Colonic mucosa (tissue), 4 donors: ENCODE data around the gene SLC39A3. TPM values are rescaled to one million over a fixed set of nuclear protein-coding genes. Genes with fewer than 3 reads are reported as not detected.

Source experiments
- DNase-seq: peaks from one replicate; pipeline ENCODE4 v3.0.0-alpha.2; 2020
- H3K27ac ChIP-seq: fragments of 200-600 bp; one replicate; pipeline ENCODE4 v1.8.0; 2021
- H3K27me3 ChIP-seq: fragments of 200-600 bp; one replicate; pipeline ENCODE4 v1.8.0; 2021
- H3K36me3 ChIP-seq: fragments of 200-600 bp; one replicate; pipeline ENCODE4 v1.8.0; 2021
- H3K4me1 ChIP-seq: fragments of 200-600 bp; one replicate; pipeline ENCODE4 v1.8.0; 2021; ENCODE audit warnings: mild to moderate bottlenecking
- H3K4me3 ChIP-seq: fragments of 200-600 bp; one replicate; pipeline ENCODE4 v1.8.0; 2021
- H3K9ac ChIP-seq, 2 donors: one replicate each; pipeline ENCODE4 v1.7.0; 2013; ENCODE audit warnings: control low read depth in 2 of 2, low read depth in 2 of 2, low read length in 2 of 2
- H3K9me3 ChIP-seq: fragments of 200-600 bp; one replicate; pipeline ENCODE4 v1.8.0; 2021
- intact Hi-C: fragments of 100-400 bp; cut with DNase I; formaldehyde crosslinking; loops from one replicate; pipeline ENCODE4 v1.14.1; 2022
- total RNA-seq, 2 donors: library from RNA; stranded (reverse); fragmentation: NEBNext Ultra II Directional in 1 of 2; extraction: Animal tissue kit (Norgen Biotek cat#: 25700) in 1 of 2; gene quantifications; one replicate each; pipeline ENCODE4 v1.2.1, GENCODE V29; 2021
- TF ChIP-seq, protein P1 (sequence below): fragments of 200-600 bp; IDR thresholded peaks from one replicate; pipeline ENCODE4 v1.8.0; 2022; ENCODE audit warnings: antibody characterized with exemption, mild to moderate bottlenecking
- donor health status: healthy.
- donor health status: DM: no; HTN: no; CAD: no.
- donor health status: DM: no; HTN: no; CAD: no.

The SLC39A3 gene
- total RNA-seq, 2 donors from 2014 or later = 14.8 to 34.3 TPM

DNA sequence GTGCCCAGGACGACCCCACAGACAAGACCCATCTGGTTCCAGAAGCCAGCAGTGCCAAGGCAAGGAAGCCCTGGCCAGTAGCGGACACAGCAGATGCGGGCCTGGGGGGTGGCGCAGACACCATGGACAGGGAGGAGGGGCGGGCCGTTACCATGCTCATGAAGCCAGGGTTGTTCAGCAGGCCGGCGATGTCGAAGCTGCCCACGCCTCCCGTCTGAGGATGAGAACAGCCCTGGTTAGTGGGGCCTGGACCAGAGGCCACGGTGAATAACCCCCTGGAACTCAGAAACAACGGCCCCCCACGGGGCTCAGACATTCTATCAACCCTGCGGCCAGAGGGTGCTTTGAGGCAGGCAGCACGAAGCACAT, 21.5 kb upstream of the SLC39A3 start:
- no peak for DNase-seq
- Histone ChIP-seq H3K9ac (no peak overlapping the region), H3K4me1 (no peaks in the 10 kb centered on the region), H3K27ac (no peak overlapping the region), H3K4me3 (no peak overlapping the region), H3K27me3 (no peaks in the 10 kb centered on the region), H3K9me3 (no peaks in the 10 kb centered on the region), H3K36me3 (no peaks in the 10 kb centered on the region)
- TF ChIP-seq, protein P1, sequence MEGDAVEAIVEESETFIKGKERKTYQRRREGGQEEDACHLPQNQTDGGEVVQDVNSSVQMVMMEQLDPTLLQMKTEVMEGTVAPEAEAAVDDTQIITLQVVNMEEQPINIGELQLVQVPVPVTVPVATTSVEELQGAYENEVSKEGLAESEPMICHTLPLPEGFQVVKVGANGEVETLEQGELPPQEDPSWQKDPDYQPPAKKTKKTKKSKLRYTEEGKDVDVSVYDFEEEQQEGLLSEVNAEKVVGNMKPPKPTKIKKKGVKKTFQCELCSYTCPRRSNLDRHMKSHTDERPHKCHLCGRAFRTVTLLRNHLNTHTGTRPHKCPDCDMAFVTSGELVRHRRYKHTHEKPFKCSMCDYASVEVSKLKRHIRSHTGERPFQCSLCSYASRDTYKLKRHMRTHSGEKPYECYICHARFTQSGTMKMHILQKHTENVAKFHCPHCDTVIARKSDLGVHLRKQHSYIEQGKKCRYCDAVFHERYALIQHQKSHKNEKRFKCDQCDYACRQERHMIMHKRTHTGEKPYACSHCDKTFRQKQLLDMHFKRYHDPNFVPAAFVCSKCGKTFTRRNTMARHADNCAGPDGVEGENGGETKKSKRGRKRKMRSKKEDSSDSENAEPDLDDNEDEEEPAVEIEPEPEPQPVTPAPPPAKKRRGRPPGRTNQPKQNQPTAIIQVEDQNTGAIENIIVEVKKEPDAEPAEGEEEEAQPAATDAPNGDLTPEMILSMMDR = no peak
- intact Hi-C loops = no loop called here

DNA sequence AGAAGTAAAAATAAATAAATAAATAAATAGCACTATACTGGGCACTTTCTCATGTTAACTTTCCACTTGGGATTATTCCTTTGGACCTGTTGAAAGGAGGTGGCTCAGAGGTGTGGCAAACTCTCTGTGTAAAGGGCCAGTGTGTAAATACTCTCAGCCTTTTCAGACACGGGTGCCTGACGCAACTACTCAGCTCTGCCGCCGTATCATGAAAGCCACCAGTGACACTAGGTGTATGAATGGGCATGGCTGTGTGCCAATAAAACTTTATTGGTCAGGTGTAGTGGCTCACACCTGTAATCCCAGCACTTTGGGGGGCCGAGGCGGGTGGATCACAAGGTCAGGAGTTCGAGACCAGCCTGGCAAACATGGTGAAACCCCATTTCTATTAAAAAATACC, 20.1 kb upstream of the SLC39A3 start:
- H3K4me1 ChIP-seq = no peaks in the 10 kb centered on the region
- H3K9ac ChIP-seq = no peak overlapping the region
- no peak overlapping the region for H3K27ac ChIP-seq
- H3K27me3 ChIP-seq = no peaks in the 10 kb centered on the region
- H3K36me3 ChIP-seq = no peaks in the 10 kb centered on the region
- TF ChIP-seq, protein P1 = no peak
- intact Hi-C loops = no loop called here
- no peak overlapping the region for H3K4me3 ChIP-seq
- H3K9me3 ChIP-seq = no peaks in the 10 kb centered on the region
- no peak for DNase-seq

DNA sequence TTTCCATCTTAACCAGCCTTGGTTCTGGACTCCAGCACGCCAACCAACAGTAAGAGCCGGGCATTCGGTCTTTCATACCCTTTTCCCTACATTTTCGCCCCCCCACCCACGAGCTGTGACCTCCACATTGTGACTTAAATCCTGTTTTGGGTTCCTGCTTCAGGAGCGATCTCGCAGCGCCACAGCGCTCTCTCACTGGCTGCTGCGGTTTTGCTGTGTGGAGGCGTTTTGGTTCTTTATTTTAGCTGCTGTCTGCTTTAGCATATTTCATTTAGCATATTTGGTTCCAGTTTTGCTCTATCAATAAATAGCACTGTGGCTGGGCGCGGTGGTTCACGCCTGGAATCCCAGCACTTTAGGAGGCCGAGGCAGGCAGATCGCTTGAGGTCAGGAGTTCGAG, 19.5 kb upstream of the SLC39A3 start:
- Histone ChIP-seq H3K4me3 (no peak overlapping the region), H3K36me3 (no peaks in the 10 kb centered on the region), H3K27ac (no peak overlapping the region), H3K27me3 (no peaks in the 10 kb centered on the region), H3K9me3 (no peaks in the 10 kb centered on the region), H3K4me1 (no peaks in the 10 kb centered on the region), H3K9ac (no peak overlapping the region)
- no peak for DNase-seq
- intact Hi-C loops = no loop called here
- TF ChIP-seq, protein P1 = no peak

DNA sequence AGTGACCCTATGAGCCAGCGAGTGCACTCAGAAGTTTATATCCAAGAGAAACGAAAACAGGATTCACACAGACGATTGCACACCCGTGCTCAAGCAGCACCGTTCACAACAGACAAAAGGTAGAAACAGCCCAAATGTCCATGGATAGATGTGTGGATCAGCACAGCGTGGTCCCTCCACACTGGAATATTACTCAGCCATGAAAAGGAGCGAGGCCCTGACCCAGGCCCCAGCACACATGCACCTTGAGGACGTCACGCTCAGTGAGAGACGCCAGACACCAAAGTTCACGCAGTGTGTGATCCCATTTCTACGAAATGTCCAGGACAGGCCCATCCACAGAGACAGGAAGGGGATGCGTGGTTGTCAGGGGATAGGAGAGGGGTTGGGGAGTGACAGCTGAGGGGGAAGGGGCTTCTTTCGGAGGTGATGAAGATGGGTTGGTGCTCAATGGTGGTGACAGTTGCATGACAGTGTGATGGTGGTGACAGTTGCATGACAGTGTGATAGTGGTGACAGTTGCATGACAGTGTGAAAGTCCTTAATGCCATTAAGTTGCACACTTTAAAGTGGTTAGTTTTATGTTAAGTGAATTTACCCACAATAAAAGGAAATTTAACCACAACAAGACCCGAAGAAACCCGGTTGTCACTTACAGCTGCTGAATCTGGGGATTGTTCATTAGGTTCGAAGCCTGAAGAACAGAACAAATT, 18.9 kb upstream of the SLC39A3 start:
- intact Hi-C loops = no loop called here
- DNase-seq = no peak
- no peak overlapping the region for H3K27ac ChIP-seq
- no peaks in the 10 kb centered on the region for H3K27me3 ChIP-seq
- no peak overlapping the region for H3K4me3 ChIP-seq
- H3K4me1 ChIP-seq = no peaks in the 10 kb centered on the region
- no peaks in the 10 kb centered on the region for H3K9me3 ChIP-seq
- no peaks in the 10 kb centered on the region for H3K36me3 ChIP-seq
- TF ChIP-seq, protein P1 = no peak
- H3K9ac ChIP-seq = no peak overlapping the region

DNA sequence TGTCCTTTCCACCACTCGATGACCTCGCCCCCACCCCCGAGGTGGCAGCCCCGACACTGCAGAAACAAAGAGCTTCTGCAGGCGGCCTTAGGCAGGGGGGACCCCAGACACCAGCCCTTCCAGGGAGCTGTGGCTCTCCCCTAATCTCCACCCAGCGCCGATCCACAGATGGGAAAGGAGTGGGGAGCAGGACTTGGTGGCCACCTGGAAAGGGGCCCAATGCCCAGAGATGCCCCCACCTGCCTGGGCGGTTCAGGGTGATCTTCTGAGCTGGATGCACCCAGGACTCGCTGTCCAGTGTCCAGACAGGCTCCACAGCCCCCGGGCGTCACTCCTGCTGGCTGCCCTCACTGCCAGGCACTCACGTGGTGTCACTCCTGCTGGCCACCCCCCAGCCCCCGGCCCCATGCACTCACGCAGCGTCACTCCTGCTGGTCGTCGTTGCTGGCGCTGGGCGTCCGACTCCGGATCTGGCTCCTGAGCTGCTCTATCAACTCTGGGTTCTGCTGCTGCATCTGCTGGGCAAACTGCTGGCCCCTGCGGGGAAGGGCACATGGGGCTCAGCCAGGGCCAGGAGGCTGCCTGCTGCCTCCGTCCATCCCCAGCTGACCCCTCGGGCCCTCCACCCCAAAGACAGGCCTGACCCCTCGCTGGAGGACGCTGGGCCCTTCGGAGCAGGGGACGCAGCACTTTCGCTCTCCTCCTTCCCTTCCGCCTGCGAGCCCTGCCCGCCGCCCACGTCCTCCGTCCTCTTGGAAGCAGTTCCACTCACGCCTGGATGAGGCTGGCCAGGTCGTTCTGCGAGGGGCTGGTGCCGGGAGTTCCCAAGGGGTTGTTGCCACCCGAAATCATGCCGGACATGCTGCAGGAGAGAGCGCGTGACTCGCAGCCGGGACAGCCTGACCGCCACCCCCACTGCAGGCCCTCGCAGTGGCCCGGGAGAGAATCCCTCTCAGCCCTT, 17.4 kb upstream of the SLC39A3 start:
- Histone ChIP-seq H3K27me3 (no peaks in the 10 kb centered on the region), H3K9ac (no peak overlapping the region), H3K36me3 (no peaks in the 10 kb centered on the region), H3K4me1 (no peaks in the 10 kb centered on the region), H3K9me3 (no peaks in the 10 kb centered on the region), H3K4me3 (no peak overlapping the region), H3K27ac (no peak overlapping the region)
- TF ChIP-seq, protein P1 = no peak
- DNase-seq = no peak
- intact Hi-C loops = no loop called here
